HG02852 (cell line): Measurements from ENCODE around the gene RBMS1.

Source experiments
- ATAC-seq: cut with Tn5 transposase; IDR thresholded peaks from one replicate; pipeline ENCODE4 v1.9.1; 2021; ENCODE audit warnings: mild to moderate bottlenecking, moderate library complexity; ENCODE audit not compliant: unreplicated experiment

RBMS1 gene

DNA sequence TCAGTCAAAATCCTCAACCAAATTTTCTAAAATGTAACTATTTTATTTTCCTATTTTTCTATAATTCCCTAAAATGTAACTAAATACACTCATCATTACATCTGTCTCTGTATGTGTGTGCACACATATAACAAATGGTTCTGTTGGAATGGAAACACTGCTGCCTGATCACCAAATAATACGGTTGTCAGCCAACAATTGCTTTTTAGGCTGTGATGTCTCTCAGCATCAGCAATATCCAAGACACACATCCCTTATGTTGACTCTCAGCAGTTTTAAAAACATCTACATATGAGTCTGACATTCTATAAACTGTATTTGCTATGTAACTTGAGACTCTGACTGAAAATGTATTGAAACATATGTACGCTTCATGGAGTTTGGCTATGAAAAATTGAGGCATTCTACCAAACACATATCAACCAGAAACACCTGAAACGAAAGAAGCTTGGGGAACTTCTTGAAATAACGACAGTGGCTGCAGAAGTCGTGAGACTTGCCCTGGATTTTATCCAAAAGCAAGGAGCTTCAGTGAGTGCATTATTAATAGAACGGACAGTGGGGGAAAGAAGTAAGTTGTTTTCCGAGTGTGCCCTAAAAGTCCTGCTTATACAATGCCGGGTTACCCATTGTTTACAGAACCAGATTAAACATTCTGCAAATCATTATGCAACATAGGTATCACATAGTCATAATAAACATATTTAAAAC is 183.3 kb downstream of the RBMS1 start:
- no peak for ATAC-seq

DNA sequence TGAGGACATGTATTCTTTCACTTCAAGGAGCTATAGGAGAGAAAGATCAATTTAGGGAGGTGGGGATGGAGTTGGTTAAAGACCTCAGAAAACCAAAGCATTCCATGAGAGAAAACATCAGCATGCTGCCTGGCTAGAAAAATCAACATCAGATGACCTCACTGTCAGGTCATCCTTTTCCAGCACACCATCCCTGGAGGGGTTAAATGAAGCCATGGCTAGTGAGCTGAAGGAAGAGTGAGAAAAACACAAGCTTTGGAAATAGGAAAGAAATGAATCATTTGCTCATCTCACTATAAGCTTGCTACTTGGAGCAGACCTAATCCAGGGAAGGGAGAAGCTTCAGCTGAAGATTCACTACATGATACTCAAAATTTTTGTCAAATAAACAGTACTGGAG is 184.0 kb downstream of the RBMS1 start:
- no peak for ATAC-seq

DNA sequence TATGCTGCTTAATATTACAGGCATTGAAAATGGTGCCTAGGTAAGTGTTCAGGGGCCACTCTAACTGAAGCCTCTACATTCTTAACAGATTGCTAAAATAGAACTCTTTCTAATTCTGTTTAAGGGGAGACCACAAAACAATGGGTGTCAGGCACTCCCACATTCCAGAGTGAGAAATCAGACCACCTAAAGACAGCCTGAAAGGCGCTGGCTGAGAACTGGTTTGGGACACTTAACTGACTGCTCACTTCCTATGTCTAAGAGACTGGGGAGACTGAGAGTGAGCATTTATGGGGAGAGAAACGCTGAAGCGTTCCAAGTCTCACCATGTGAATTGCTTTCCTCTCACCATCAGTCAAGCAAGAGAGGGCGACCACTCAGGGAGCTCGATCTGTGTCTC is 184.7 kb downstream of the RBMS1 start:
- ATAC-seq: no peak

DNA sequence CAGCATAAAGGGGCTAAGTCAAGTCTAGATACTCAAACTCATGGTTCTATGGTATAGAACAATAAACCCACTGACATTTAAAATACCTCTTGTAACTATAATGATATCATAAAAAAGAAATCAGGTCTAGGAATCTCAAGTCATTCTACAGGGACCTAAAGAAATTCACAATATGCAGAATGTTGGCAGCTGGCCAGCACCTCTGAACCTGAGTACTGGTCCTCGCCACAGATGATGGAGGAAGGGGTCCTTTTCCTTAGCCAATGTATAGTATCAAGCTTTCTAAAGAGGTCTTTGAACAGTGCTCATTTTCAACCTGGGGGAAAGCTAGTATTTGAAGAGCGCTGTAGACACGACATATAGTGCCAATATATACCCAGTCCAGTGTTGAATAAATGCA is 185.1 kb downstream of the RBMS1 start:
- no peak for ATAC-seq

DNA sequence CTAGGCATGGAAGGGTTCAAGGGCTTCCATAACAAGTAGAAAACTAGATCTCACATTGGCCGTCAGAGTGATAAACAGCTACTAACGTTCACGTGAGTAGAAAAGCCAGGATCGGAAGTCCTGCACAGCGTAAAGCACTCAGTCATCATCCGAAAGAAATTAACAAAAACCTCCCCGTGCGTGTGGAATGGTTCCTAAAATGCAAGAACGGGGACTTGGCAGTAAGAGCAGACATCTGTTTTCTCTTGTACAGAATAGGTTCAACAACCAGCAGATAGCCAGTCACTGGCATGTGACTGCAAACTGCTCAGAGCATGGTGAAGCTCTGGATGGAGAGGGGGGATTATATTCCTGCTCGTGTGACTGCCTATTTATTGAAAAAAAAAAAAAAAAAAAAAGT is 186.6 kb downstream of the RBMS1 start:
- no peak for ATAC-seq

DNA sequence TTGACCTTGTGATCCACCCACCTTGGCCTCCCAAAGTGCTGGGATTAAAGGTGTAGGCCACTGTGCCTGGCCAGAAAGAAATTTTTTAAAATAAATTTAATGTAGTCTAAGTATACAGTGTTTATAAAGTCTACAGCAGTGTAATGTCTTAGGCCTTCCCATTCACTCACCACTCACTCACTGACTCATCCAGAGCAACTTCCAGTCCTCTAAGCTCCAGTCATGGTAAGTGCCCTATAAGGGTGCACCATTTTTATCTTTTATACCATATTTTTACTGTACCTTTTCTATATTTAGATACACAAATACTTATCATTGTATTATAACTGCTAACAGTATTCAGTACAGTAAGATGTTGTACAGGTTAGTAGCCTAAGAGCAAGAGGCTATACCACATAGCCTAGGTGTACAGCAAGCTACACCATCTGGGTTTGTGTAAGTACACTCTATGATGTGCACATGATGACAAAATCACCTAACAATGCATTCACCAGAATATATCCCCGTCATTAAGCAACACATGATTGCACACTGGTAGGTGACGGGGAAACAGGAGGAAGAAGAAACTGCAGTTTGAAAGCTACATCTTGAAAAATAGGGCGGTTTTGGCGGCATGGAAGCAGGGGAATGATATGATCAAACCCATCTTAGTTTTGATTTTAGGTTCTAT is 188.4 kb downstream of the RBMS1 start:
- no peak for ATAC-seq

DNA sequence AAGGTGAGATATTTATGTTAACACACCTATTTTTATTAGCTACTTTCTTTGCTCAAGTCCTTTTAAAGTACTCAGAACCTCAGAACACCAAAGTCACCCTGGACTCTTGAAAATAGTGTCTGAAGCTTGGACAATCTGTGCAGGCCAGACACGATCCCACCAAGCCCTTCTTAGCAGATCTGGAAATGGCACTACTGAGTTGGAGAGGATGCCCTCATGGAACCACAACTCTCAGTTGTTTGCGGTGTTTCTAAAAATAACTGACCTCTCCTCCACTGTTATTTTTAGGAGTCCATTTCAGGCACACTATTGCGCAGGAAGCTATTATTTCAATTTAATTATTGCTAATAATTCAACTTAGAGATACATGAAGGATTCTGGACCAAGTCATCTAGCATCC is 190.1 kb downstream of the RBMS1 start:
- ATAC-seq: no peak

DNA sequence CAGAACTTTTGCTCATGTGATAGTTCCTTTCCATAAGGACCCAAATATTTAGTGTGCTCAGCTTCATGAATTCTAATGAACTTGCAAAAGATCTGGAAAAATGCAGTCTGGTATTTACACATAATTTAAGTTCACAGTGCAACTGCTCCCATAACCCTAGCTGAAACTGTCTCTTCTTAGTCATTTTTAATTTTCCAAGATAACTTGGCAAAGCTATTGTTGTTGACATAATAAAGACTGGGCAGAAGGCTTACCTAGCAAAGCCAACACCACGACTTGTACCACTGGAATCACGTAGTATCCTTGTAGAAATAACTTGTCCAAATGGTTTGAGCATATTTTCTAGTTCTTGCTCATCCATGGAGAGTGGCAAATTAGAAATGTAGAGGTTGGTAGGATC is 190.5 kb downstream of the RBMS1 start:
- no peak for ATAC-seq

DNA sequence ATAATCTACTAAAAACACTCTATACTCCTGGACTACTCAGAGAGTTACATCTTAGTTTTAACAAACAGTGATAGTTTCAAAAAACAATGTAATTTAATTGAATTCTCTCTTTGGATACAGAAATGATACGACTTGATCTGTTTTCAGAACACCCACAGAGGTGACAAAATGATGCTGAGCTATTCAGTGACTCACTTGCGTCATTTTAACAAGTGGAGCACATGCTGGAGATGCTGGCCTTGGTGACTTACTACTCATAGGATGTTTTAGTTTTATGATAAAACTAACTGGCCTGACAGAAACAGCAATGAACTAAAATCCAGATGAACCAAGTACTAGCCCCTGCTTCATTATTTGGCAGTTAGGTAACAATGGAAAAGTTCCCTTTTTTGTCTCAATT is 192.2 kb downstream of the RBMS1 start:
- no peak for ATAC-seq

DNA sequence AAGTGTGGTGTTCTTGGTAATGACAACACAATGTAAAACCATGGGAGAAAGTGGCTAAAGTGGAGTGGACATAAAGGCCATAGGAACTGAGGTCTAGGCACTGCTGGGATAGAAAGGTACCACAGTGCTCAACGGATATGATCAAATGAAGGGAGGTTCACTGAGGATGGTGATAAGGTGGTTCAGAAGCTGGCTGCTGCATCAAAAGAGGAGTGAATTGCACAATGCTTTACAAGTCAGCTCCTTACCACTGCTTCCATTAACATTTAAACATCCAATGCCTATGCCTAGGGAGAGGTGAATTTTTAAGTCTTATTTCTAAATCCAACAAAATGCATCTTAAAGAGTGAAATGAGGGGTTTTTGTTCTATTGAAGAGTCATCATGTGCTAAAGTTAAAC is 193.4 kb downstream of the RBMS1 start:
- no peak for ATAC-seq

DNA sequence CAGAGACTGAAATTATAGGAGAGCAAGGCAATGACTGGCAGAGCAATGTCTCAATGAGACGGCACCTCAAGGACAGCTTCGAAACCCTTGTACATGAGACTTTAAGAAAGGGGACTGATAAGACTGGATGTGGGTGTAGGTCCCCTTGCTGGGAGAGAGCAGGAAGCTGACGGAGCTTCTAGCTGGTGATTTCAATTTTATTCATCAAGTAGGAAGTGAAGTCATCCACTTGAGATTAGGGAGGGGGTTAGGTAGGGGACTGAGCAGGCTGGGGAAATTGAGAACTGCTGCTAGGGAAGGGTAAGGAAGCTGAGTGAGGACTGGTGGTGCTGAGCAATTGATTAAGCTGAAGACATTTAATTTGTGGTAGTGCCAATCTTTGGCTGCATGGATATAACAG is 194.1 kb downstream of the RBMS1 start:
- ATAC-seq: no peak

DNA sequence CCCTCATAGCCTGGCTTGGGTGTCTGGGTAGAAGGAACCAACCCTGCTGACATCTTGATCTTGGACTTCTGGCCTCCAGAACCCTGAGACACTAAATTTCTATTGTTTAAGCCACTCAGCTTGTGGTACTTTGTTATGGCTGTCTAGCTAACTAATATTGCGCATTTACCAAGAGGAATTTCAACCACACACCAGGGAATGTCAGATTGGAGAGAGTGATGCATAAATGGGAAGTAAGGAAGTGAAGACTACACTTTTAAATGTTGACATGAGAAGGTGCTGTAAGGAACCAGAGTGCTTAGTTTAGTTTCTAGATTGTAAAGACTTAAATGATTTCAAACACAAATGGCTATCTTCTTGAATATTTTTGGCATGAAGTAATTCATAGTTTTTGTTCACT is 194.6 kb downstream of the RBMS1 start:
- no peak for ATAC-seq

DNA sequence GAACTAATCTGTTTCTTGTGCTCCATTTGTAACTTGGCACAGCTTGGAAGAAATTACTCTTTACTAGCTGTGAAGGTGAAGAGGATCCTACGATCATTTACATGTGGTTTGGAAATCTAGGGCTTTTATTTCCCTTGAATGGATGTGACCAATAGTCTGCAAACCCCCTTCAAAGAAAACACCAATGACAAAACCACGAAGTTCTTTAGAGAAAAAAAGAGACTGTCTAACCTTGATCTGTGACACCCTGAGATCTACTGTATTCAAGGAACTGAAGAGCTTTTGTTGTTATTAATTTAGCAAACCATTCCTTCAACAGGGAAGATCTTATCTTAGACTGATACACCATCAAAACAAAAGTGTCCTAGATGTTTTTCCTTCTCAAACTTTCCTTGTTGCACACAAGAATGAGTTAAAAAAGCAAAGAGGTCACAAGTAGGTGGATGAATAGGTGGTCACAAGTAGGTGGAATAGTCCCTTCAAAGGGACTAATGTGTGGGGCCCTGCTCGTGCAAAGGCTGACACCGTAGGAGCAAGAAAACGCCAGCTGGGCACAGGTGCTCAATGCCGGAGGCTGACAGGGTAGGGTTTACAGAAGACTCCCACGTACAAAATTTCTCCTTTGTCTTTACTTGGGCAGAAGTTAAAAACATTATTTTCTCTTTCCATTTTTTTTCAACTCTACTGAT is 197.9 kb downstream of the RBMS1 start:
- no peak for ATAC-seq

DNA sequence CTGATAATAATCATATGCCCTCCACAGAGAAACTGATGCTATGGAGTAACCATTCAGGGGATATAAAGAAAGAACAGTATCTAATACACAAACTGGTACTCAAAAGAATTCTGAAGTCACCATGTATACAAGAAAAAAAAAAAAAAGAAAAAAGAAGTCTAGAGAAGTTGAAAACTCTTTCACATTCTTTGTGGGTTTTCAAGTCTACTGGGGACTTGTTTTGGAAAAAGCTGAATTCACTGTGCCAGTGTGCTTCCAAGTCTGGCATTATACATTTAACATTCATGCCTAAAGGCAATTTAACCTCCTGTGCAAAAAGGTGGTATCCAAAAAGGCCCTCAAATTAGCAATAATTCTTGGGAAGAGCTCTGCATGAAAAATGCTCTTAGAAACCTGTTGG is 198.7 kb downstream of the RBMS1 start:
- ATAC-seq: no peak

DNA sequence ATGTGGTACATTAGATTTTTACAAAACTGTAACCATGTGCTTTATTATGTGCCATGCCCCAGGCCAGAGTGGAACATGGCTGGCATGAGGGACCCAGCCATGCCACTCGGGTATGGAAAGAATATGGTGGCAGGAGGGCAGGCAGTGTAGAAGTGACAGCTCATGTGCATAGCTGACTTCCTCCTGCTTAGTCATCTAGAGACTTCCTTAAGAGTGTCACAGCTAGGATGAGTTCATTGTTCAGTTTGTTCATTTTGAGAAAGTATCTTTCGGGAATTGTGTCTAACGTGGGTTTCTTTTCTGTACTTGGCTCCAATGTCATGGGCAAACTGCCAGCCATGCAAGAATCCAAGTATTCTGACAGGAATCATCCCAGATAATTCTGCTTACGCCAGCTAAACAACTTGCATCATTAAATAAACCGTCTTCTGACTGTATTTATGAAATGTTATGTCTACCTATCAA is 199.2 kb downstream of the RBMS1 start:
- ATAC-seq: peak; percentile 67

DNA sequence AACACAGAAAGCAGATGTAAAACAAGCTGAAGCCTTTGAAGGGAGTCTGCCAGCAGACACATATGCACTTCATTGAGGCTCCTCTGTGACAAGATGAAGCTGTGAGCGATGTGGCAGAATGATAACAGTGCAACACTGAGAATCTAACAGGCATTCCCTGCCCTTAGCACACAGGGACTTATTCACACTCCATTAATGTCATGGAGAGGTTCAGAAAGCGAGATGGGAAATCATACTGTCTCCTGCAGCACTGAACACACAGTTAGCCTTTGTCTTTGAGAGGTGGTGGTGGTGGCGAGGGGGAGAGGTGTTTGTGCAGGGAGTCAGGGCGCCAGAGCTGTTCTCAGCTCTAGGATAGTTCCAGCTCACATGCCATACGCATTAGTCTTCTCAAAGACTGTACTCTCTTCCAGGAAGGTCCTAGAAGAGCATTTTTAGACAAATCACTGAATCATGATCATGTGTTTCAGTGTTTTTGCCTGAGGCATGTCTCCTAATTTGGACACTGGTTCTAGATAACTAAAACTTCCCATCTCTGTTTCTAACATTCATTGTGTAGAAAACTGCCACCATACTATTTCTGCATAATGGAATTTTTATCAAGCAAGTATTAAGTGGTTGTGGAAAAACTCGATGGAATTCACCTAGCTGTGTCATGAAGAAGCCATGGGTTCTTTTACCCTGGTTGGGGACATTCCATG is 200.1 kb downstream of the RBMS1 start:
- ATAC-seq: no peak

DNA sequence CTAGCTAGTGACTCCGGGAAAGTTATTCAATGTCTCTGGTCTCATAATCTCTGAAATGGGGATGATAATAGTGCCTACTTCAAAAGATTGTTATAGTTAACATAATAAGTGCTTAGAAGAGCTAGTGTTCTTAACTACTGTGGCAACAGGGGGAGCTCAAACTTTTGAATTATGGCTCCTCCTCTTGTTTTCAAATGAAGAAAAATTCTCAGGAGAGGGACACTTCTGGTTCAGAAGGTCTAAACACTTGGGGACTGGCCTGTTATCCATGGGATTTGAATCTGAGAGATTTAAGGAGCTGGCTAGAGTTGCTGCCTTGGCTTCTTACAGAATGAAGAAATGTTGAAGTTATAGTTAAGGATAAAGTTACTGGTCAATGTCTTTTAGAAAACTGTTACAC is 201.4 kb downstream of the RBMS1 start:
- no peak for ATAC-seq

DNA sequence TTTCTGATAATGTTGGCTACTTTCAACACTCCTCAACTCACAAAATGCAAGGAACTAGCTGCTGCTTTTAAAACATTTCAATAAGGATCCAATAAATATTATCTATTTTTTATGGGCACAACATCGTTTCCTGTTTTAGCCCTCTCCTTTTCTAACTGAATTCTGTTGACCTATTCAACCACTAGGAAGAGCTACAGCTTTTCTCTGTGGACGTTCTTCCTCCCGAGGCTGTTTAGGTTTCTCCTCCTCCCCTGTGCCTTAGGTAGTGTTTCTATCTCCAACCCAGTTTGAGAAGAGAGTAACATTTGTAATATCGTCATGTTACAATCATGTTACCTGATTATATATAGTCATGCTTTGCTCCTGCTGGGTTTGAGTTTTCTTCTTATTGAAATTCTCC is 202.2 kb downstream of the RBMS1 start:
- ATAC-seq: no peak

DNA sequence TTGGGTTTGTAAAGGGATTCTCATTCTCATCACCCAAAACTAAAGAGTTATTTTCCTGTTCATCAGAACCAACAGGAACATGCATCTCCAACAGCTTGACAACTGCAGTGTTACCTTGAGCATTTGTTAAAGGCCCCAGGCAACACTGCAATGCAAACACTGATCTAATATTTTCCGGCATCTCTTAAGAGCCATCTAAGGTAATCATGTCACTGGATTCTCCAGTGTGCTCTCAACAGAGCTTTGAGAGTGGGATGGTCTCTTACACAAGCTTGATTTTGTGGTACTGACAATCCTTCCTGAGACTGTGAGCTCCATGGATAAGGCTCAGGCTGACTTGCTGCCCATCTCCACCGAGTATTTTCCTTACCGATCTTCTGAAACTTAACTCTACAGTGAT is 203.0 kb downstream of the RBMS1 start:
- no peak for ATAC-seq

DNA sequence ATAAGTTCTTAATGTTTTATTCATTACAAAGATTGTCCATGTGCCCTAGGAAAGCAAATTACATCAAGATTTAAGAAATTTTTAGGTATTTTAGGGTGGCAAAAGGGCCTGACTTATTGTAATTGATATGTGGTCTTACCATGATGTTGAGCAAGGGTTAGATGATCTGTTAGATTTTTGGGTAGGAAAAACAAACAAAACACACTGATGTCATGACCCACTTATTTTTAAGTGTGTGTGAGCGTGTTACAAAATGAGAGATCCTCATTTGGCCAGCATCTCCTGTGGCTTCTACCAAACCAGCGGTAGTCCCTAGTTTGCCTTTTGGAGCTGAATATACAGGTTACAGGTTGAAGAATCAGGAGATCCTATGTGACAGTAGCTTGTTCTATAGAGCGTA is 203.8 kb downstream of the RBMS1 start:
- ATAC-seq: no peak

DNA sequence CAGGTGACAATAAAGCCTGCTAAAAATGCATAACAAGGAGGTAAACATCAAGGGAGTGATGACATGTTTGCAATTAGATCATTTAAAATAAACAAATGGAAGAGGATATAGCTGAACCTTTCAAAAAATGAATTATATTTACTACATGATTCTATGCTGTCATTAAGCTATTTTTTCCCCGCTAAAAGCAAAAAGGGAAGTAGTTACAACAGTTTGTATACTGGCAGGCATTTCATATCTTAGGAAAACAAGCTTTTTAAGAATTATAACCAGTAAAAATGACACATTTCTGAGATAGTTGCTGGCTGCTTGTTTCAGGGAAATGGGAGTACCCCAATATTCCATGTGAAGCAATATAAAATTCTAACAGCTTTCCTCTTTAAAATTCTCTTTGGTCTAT is 204.5 kb downstream of the RBMS1 start:
- ATAC-seq: no peak

DNA sequence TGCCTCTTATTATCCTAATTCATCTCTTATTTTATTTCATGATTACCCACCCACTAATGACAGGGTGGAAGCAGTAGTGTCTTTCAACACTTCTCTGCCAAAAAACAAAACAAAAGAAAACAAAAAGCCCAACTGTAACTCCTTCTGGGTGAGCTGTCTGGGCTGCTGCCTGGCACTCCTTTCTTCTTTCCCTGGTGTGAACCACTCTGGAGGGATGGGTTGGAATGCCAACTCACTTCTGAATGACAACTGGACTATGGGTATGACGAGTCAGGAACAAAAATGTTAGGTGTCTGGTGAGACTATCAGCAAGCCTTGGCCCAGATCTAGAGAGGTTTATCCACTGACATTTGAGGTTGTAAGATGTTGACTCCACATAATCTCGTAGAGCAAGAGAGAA is 205.3 kb downstream of the RBMS1 start:
- no peak for ATAC-seq
